ENCODE results near the gene WIPI1. TPM values are rescaled to one million over a fixed set of nuclear protein-coding genes. Genes with fewer than 3 reads are reported as not detected.

The WIPI1 gene
- total RNA-seq, 1 donor from 2014 or later, result 98.0 TPM

DNA sequence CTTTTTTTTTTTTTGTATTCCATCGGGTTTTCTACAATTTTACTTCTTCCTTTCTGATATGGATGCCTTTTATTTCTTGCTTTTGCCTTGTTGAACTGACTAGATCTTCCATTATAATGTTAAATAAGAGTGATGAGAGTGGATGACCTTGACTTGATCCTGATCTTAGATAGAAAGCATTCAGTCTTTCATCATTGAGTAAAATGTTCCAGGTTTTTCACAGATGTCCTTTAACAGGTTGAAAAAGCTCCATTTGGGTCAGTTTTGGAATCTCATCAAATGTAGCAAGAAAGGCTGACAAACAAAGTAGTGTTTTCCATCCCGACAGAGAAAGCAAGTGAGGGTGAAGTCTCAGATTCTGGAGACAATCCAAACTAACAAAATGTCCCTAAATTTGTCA, 27.2 kb upstream of the WIPI1 start:
- DNase-seq (ENCODE audit: low spot score), result no peak
- H3K27me3 Mint-ChIP-seq (ENCODE audit: unreplicated experiment), result no peaks in the 10 kb centered on the region
- TF ChIP-seq, protein P1, sequence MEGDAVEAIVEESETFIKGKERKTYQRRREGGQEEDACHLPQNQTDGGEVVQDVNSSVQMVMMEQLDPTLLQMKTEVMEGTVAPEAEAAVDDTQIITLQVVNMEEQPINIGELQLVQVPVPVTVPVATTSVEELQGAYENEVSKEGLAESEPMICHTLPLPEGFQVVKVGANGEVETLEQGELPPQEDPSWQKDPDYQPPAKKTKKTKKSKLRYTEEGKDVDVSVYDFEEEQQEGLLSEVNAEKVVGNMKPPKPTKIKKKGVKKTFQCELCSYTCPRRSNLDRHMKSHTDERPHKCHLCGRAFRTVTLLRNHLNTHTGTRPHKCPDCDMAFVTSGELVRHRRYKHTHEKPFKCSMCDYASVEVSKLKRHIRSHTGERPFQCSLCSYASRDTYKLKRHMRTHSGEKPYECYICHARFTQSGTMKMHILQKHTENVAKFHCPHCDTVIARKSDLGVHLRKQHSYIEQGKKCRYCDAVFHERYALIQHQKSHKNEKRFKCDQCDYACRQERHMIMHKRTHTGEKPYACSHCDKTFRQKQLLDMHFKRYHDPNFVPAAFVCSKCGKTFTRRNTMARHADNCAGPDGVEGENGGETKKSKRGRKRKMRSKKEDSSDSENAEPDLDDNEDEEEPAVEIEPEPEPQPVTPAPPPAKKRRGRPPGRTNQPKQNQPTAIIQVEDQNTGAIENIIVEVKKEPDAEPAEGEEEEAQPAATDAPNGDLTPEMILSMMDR (IDR thresholded peaks at IDR 0.05; ENCODE audit: unreplicated experiment), result no peak
- no peaks in the 10 kb centered on the region for H3K9me3 Mint-ChIP-seq (ENCODE audit: unreplicated experiment)
- H3K36me3 Mint-ChIP-seq (ENCODE audit: low read depth, unreplicated experiment), result no peaks in the 10 kb centered on the region
- H3K27ac Mint-ChIP-seq (ENCODE audit: unreplicated experiment), result no peak overlapping the region
- H3K4me1 Mint-ChIP-seq (ENCODE audit: unreplicated experiment), result no peaks in the 10 kb centered on the region
- H3K4me3 Mint-ChIP-seq (ENCODE audit: unreplicated experiment), result no peak overlapping the region

DNA sequence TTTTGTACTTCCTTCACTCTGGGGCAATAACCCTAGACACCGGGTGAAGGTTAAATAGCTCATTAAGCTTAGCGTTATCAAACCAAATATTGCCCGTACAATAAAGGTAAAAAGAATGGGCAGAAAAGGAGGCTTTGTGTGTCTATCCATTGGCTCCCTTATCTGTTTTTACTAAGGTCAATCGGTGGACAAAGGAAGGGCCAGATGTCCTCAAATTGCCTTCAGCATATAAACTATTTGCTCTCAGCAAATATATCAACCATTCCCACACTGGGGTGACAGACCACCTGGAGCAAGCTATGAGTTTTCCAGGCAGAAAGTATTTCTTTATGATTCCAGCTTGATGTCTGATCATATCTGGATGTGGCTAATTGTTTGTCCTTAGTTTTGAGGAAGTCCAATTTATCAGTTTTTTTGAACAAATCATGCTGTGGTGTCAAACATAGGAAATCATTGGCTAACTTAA, 25.3 kb upstream of the WIPI1 start:
- Mint-ChIP-seq H3K4me1 (ENCODE audit: unreplicated experiment) (no peaks in the 10 kb centered on the region), H3K36me3 (ENCODE audit: low read depth, unreplicated experiment) (no peaks in the 10 kb centered on the region), H3K27me3 (ENCODE audit: unreplicated experiment) (no peaks in the 10 kb centered on the region), H3K4me3 (ENCODE audit: unreplicated experiment) (no peak overlapping the region), H3K27ac (ENCODE audit: unreplicated experiment) (no peak overlapping the region), H3K9me3 (ENCODE audit: unreplicated experiment) (no peaks in the 10 kb centered on the region)
- DNase-seq (ENCODE audit: low spot score), result no peak
- TF ChIP-seq, protein P1 (IDR thresholded peaks at IDR 0.05; ENCODE audit: unreplicated experiment), result no peak

DNA sequence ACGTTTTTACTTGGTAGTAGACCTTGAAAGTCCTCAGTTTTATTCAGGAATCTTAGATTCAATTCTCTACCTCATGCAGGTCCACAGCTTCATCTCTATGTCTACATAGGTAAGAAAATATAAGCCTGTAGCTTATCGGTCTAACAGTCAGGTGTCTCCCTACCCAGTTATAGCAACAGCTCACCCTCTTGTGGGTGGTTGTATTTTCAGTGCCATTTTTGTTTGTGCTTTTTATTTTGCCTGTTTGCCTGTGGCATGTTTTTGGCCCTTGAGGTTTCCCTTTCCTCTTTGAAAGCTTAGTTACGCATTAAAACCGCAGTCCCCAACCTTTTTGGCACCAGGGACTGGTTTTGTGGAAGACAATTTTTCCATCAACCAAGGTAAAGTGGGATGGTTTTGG, 23.6 kb upstream of the WIPI1 start:
- Mint-ChIP-seq H3K9me3 (ENCODE audit: unreplicated experiment) (no peaks in the 10 kb centered on the region), H3K36me3 (ENCODE audit: low read depth, unreplicated experiment) (no peaks in the 10 kb centered on the region), H3K27ac (ENCODE audit: unreplicated experiment) (no peak overlapping the region), H3K4me1 (ENCODE audit: unreplicated experiment) (no peaks in the 10 kb centered on the region), H3K4me3 (ENCODE audit: unreplicated experiment) (no peak overlapping the region), H3K27me3 (ENCODE audit: unreplicated experiment) (no peaks in the 10 kb centered on the region)
- TF ChIP-seq, protein P1 (IDR thresholded peaks at IDR 0.05; ENCODE audit: unreplicated experiment), result no peak
- DNase-seq (ENCODE audit: low spot score), result no peak

DNA sequence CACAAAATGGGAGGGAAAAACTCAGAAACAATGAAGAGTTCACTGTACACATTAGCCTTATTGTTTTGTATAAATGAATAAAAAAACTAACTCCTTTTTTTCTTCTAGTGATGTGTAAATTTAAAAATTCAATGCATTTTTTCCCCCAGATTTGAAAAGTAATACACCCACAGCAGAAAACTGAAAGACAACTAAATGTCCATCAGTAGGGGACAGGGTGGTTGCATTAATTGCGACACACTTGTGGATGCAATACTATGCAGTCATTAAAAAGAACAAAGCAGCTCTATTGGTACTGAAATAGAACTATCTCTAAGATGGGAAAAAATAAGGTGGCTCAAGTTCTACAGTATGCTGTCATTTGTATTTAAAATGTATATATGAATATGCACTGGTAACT, 13.7 kb upstream of the WIPI1 start:
- no peaks in the 10 kb centered on the region for H3K9me3 Mint-ChIP-seq (ENCODE audit: unreplicated experiment)
- no peak overlapping the region for H3K4me3 Mint-ChIP-seq (ENCODE audit: unreplicated experiment)
- no peaks in the 10 kb centered on the region for H3K4me1 Mint-ChIP-seq (ENCODE audit: unreplicated experiment)
- no peaks in the 10 kb centered on the region for H3K27me3 Mint-ChIP-seq (ENCODE audit: unreplicated experiment)
- H3K36me3 Mint-ChIP-seq (ENCODE audit: low read depth, unreplicated experiment), result no peaks in the 10 kb centered on the region
- DNase-seq (ENCODE audit: low spot score), result no peak
- no peak overlapping the region for H3K27ac Mint-ChIP-seq (ENCODE audit: unreplicated experiment)
- TF ChIP-seq, protein P1 (IDR thresholded peaks at IDR 0.05; ENCODE audit: unreplicated experiment), result no peak

DNA sequence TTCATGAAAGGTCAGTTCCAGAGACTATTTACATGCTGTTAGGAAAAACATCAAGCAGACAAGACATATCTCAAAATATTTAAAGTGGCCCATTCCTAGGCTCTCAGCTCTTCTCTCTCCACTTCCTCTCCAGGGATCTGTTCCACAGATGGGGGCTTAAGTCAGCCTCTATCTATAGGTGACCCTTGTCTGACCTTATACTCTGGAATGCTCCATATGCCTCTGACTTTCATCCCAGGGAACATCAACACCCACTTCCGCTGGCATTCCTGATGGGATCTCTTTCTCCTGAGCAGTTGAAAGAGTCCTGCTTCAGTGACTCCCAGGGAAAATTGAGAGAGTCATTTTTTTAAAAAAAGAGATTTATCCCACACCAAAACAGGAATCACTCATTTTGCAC, 11.5 kb upstream of the WIPI1 start:
- no peak for DNase-seq (ENCODE audit: low spot score)
- H3K27me3 Mint-ChIP-seq (ENCODE audit: unreplicated experiment), result no peaks in the 10 kb centered on the region
- H3K36me3 Mint-ChIP-seq (ENCODE audit: low read depth, unreplicated experiment), result no peaks in the 10 kb centered on the region
- TF ChIP-seq, protein P1 (IDR thresholded peaks at IDR 0.05; ENCODE audit: unreplicated experiment), result no peak
- H3K4me3 Mint-ChIP-seq (ENCODE audit: unreplicated experiment), result no peak overlapping the region
- no peak overlapping the region for H3K27ac Mint-ChIP-seq (ENCODE audit: unreplicated experiment)
- no peaks in the 10 kb centered on the region for H3K4me1 Mint-ChIP-seq (ENCODE audit: unreplicated experiment)
- H3K9me3 Mint-ChIP-seq (ENCODE audit: unreplicated experiment), result no peaks in the 10 kb centered on the region
